GM21619 (cell line): ENCODE measurements around the gene ACTMAP.

Experiments used
- ATAC-seq: cut with Tn5 transposase; IDR thresholded peaks from one replicate; pipeline ENCODE4 v1.9.1; 2021; ENCODE audit not compliant: unreplicated experiment

Gene ACTMAP

GRCh38 chr19:40701758-40702157, 48.5 kb downstream of the ACTMAP start:
- ATAC-seq: no peak

GRCh38 chr19:40700083-40700482, 50.2 kb downstream of the ACTMAP start:
- no peak for ATAC-seq

GRCh38 chr19:40697007-40697406, 53.3 kb downstream of the ACTMAP start:
- no peak for ATAC-seq

GRCh38 chr19:40695881-40696280, 54.4 kb downstream of the ACTMAP start:
- ATAC-seq: no peak

GRCh38 chr19:40693896-40694295, 56.4 kb downstream of the ACTMAP start:
- ATAC-seq: no peak

GRCh38 chr19:40693150-40693788, 57.0 kb downstream of the ACTMAP start:
- no peak for ATAC-seq

- no peak for ATAC-seq
Measured at GRCh38 chr19:40692212-40692551, 58.1 kb downstream of the ACTMAP start.

GRCh38 chr19:40691421-40692211, 58.7 kb downstream of the ACTMAP start:
- no peak for ATAC-seq
